ENCODE measurements around the gene FRMD8.

- TF ChIP-seq CTCF (IDR thresholded peaks at IDR 0.05) (no peak), POLR2AphosphoS5 (IDR thresholded peaks at IDR 0.05) (no peak)
Measured at GRCh38 chr11:65389294-65389980, 3.0 kb downstream of the FRMD8 start.
